Measurements from ENCODE around the gene LRRC56.
A peak's percentile ranks its signal among the peaks of the same experiment; 100 is the strongest.

LRRC56 gene, protein sequence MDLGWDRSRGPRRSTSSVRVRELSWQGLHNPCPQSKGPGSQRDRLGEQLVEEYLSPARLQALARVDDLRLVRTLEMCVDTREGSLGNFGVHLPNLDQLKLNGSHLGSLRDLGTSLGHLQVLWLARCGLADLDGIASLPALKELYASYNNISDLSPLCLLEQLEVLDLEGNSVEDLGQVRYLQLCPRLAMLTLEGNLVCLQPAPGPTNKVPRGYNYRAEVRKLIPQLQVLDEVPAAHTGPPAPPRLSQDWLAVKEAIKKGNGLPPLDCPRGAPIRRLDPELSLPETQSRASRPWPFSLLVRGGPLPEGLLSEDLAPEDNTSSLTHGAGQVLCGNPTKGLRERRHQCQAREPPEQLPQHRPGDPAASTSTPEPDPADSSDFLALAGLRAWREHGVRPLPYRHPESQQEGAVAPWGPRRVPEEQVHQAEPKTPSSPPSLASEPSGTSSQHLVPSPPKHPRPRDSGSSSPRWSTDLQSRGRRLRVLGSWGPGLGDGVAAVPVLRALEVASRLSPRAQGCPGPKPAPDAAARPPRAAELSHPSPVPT

GRCh38 chr11:536841-537621 lies at the start of gene LRRC56:
Gene LRRC56, plus strand, starts transcription at chr11:537527. Its CDS starts 3,158 bp downstream, at chr11:540685.
- peak; percentile 63 for DNase-seq

- peak; percentile 42 for DNase-seq
These were observed 49.7 kb upstream of the LRRC56 start for GRCh38 chr11:487571-488021.

GRCh38 chr11:488062-488461 lies 49.3 kb upstream of the LRRC56 start:
- DNase-seq = no peak

GRCh38 chr11:488579-488978 lies 48.7 kb upstream of the LRRC56 start:
- DNase-seq = peak; percentile 39

DNA sequence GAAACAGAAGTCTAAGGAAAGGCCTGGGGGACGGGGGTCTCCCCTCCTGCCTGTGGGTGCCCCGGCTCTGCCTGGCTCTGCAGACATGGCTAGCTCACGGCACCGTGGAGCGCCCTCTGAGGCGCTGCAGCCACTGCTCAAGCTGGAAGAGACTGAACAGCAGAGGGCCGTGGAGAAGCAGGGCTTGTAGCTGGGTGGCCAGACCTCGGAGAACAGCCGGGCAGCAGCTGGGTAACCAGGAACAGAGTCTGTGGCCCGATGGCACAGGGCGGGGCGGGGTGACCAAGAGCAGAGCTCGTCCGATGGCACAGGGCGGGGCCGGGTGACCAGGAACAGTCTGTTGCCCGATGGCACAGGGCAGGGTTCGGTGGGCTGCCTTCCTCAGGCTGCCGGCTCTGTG lies 48.3 kb upstream of the LRRC56 start:
- peak; percentile 80 for DNase-seq

GRCh38 chr11:489610-490185 lies 47.6 kb upstream of the LRRC56 start:
- peak; percentile 38 for DNase-seq

- DNase-seq = no peak
These were observed 47.0 kb upstream of the LRRC56 start for GRCh38 chr11:490186-490929.

DNA sequence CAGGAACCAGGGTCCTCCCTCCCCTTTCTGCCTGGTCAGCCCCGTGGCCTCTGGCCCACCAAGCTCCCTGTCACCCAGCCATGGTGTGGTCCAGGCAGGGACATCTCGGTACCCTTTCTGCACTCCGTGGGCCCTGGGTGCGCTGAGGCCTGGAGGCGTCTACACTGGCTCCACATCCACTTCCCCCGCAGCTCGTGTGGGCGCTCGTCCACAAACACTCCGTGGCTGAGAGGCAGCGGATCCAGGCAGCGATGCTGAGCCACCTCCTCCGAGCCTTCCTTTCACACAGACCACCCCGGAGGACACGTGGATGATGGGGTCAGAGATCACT lies 46.4 kb upstream of the LRRC56 start:
- DNase-seq = no peak

DNA sequence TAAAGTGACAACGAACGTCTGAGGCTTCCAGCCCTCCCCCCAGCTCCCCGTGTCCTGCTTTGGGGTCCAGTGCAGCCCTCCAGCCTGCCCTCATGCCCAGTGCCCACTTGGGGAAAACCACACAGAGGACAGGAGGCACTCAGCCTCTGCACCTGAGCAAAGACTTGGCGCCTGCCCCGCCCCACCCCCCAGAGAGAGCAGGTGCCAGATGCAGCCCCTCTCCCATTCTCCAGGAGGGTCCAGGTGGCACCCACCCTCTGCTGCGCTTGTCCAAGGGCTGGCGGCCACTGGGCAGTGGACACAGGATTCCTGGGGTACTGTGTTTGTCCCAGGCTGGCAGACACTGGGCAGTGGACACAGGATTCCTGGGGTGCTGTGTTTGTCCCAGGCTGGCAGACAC lies 46.0 kb upstream of the LRRC56 start:
- DNase-seq = no peak

DNA sequence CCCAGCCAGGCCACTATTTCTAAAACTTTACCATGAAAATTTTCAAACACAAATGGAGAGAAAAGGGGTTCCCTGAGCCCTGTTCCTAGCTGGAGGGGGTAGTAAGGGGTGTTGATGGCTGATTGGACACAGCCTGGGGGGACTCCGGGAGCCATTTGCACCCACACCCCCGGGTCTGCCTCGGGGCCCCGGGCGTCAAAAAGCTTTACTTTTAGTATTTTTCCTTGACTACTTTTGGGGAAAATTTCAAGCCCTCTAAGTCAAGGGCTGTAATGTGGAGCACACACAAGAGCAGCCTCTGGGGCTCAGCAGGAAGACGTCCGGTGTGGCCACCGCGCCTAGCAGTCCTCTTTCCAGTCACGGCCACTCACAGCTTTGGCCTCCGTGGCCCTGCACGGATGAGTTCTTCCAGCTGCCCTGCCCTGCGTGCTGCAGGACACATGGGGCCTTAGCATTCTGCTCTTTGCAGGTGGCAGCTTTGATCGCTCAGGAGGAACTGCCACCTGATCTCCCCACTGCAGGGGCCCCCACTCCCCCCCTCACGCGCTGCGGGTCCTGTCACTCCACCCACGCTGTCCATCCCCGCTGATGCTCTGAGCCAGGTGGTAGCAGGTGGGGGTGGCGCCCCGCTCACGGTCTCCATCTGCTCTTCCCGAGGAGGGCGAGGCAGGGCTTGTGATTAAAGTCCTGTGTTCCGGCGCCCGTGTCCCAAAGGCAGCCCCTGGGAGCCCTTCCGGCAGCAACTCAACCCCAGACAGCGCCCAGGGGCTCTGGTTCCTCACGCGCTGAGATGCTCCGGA lies 44.7 kb upstream of the LRRC56 start:
- DNase-seq = peak; percentile 60

DNA sequence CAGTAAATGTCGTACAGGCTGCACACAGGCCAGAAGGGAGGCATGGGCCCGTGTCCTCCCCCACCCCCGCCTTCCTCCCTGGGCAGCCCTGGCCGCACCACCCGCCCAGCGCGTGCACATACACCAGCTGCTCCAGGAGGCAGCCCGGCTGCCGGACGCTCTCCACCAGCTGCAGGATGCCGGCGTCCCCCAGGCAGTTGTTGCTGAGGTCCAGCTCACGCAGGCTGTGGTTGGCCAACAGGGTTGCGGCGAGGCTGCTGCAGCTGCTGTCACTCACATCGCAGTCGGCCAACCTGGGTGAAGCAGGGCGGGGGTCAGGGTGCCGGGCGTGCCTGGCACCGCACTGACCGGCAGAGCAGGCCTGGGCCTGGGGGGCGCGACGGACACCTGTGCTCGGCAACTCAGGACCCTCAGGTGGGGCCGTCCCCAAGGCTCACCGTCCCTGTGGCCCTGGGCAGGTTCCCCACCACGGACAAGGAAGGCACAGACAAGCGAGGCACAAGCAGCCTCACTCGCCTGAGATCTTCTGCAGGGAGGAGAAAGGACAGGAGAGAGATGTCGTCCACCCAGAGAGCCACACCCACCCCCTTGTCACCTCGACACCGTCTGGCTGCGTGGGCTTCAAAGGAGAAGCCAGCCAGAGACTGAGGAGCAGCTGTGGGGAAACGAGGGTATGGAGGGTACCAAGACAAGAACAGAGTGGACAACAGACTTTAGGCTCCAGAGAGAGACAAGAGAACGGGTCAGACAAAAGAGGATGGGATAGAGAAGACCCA lies 42.4 kb upstream of the LRRC56 start:
- DNase-seq = peak; percentile 41

GRCh38 chr11:495537-495931 lies 41.8 kb upstream of the LRRC56 start:
- DNase-seq = no peak

DNA sequence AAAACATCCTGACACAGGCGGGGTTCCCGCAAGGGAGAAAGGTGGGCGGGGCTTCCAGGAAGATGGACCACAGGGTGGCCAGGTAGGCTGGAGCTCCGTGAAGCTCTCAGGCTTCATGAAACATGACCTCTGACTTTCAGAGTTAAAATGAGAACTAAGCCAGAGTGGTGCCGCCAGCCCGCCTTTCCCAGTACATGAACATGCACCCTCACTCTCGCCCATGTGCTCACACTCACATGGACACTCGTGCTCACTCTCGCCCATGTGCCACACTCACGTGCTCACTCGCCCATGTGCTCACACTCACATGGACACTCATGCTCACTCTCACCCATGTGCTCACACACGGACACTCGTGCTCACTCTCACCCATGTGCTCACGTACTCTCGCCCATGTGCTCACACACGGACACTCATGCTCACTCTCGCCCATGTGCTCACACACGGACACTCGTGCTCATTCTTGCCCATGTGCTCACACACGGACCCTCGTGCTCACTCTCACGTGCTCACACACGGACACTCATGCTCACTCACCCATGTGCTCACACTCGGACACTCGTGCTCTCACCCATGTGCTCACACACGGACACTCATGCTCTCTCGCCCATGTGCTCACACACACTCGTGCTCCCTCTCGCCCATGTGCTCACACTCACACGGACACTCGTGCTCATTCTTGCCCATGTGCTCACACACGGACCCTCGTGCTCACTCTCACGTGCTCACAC lies 40.3 kb upstream of the LRRC56 start:
- peak; percentile 65 for DNase-seq

- DNase-seq = peak; percentile 47
These were observed 39.6 kb upstream of the LRRC56 start for GRCh38 chr11:497565-498296.

DNA sequence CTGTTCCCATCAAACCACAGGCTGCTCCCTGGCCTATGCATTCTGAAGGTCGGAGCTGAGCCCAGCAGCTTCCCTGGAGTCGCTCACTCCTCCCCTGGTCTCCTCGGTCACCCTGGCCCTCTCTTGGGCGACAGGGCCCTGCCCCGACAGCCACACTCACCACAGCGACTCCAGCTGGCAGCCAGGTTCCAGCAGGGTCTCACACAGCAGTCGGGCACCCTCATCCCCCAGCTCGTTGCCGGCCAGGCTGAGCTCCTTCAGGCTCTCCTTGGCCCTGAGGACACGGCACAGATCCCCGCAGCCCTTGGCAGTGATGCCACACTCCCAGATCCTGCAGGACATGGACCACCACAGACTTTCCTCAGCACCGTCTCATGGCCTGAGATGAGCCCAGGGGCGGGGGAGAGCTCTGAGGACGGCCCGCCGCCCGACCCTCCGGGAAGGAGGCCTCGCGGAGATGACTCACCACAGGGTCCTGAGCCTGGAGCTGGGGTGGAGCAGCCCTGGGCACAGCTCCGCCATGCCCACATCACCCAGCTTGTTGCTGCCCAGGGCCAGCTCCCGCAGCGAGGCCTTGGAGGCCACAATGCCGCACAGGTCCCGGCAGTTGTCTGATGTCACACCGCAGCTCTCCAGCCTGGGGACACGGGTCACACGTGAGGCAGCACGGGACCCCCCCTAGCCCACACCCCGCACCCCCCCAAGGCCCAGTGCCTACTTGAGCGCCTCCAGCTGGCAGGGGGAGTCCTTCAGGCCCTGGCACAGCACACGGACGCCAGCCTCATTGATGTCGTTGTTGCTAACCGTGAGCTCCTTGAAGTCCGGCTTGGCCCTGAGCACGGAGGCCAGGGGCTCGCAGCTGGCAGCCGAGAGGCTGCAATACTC lies 38.8 kb upstream of the LRRC56 start:
- DNase-seq = no peak

DNA sequence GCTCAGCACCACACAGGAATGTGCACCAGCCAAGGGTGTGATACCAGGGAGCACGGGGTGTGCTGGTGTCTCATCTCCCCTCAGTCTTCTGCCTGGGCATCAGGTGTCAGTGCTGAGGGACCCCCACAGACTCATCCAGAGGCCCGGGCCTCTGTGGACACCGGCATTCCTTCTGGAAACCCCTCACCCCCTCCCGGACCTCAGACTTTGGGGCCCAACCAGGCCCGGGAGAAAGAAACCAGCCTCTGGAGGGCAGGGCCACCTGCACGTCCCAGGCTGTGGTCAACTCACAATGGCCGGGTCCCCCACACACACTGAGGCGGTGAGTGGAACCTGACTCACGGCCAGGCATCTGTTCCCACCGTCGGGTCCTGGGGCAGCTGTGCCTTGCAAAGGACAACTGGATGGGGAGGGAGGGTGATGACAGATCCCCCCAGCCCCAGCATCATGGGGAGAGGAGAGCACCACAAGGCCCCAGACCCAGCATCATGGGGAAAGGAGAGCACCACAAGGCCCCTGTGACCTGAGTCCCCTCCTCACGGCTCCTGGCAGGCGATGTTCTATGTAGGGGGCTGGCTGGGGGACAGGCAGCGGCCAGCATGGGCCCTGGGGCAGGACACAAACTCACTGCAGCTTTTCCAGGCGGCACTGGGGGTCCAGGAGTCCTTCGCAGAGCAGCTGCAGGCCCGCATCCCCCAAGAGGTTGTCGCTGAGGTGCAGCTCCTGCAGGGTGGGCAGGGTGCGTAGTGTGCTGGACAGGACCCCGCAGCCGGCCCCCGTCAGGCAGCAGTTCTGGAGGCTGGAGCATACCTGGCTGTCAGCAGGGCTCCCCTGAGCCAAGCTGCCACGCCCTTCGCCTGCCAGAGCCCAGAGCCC lies 37.9 kb upstream of the LRRC56 start:
- no peak for DNase-seq

DNA sequence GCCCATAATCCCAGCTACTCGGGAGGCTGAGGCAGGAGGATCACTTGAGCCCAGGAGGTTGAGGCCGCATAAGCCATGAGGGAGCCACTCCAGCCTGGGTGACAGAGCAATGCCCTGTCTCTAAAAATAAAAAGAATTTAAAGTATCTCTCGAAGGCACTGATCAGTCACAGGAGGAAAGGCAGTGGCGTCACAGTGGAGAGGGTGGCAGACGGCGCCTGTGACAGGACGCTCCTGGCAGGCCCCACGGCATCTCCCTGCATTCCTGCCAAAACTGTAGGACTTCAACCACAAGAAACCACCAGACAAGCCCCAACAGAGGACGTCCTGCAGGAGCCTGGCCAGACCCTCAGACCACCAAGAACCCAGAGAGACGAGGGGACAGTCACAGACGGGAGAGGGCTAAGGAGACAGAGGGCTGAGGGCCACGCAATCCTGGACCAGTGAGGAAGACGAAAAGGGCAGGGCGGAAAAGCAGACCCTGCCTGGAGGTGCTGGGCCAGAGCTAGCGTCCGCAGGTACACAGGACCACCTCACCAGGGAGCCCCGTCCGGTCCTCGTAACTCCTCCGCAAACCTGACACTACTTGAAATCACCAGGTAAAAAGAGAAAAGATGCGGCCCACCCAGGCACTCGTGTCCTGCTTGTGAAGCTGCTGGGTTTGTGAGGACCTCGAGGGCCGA lies 36.2 kb upstream of the LRRC56 start:
- DNase-seq = no peak

Measured in 8988T (cell line).